Tibial artery (tissue), 4 donors: ENCODE results near the gene BATF.

Experiments used
- DNase-seq, 2 donors: peaks; one replicate each; pipeline ENCODE4 v3.0.0-alpha.2; 2019
- H3K27ac ChIP-seq, 2 donors: fragments of 200-600 bp; sonication (generic) in 1 of 2; 1 replicate in 1 of 2; 2 replicates in 1 of 2; pipeline ENCODE4 v1.5.1; 2018 to 2019; ENCODE audit warnings: mild to moderate bottlenecking in 1 of 2
- H3K27me3 ChIP-seq, 2 donors: fragments of 200-600 bp; sonication (generic) in 1 of 2; one replicate each; pipeline versions ENCODE4 v1.5.1 to v1.6.0; 2016 to 2019
- H3K36me3 ChIP-seq, 3 donors: fragments of 200-600 bp; sonication (generic) in 2 of 3; one replicate each; pipeline ENCODE4 v1.5.1; 2016 to 2019; ENCODE audit warnings: mild to moderate bottlenecking in 2 of 3
- H3K4me1 ChIP-seq, 4 donors: fragments of 200-600 bp; sonication (generic) in 2 of 4; 1 replicate in 3 of 4; 2 replicates in 1 of 4; pipeline ENCODE4 v1.5.1; 2016 to 2019
- H3K4me3 ChIP-seq, 2 donors: fragments of 200-600 bp; sonication (generic) in 1 of 2; 1 replicate in 1 of 2; 2 replicates in 1 of 2; pipeline ENCODE4 v1.5.1; 2018 to 2019; ENCODE audit warnings: mild to moderate bottlenecking in 2 of 2
- H3K9me3 ChIP-seq, 3 donors: fragments of 200-600 bp; sonication (generic) in 1 of 3; one replicate each; pipeline ENCODE4 v1.5.1; 2016 to 2019
- CTCF ChIP-seq, 2 experiments: fragments of 200-600 bp in 1 of 2; fragments of 450-650 bp in 1 of 2; IDR thresholded peaks; one replicate each; pipeline ENCODE4 v1.5.1; 2017 to 2019; ENCODE audit warnings: antibody characterized with exemption in 2 of 2, mild to moderate bottlenecking in 1 of 2, moderate library complexity in 1 of 2
- intact Hi-C: fragments of 100-400 bp; cut with DNase I; formaldehyde crosslinking; loops from one replicate; pipeline ENCODE4 v1.15.0; 2023; ENCODE audit warnings: low total_unique reads

BATF gene

GRCh38 chr14:75578102-75578785 lies 56.0 kb downstream of the BATF start, which contains the start of gene FLVCR2:
FLVCR2 (plus strand) TSS chr14:75578620; CDS start chr14:75578973, 353 bp downstream.
- intact Hi-C loops = loop anchor here (2.0 kb wide), 1 partner anchor 77 kb away; no protein-coding TSS in a partner anchor
- peak; percentile 83 to 91 for DNase-seq
- H3K27ac ChIP-seq = peak within 1 kb of the TSS; percentile 63 to 80
- H3K9me3 ChIP-seq = no peaks in the 10 kb centered on the region
- peak within 1 kb of the TSS; percentile 54 to 63 for H3K4me3 ChIP-seq
- peaks cover 0 to 22% (median 14%) of the 10 kb centered on the region in 4 donors for H3K4me1 ChIP-seq
- H3K36me3 ChIP-seq = no peaks in the 10 kb centered on the region
- H3K27me3 ChIP-seq = no peaks in the 10 kb centered on the region
- no peak for TF ChIP-seq CTCF (IDR thresholded peaks at IDR 0.05)

GRCh38 chr14:75578786-75579337 lies 56.6 kb downstream of the BATF start:
- no peaks in the 10 kb centered on the region for H3K36me3 ChIP-seq
- intact Hi-C loops = loop anchor here (2.0 kb wide), 1 partner anchor 76 kb away; no protein-coding TSS in a partner anchor
- TF ChIP-seq CTCF (IDR thresholded peaks at IDR 0.05) = no peak
- H3K9me3 ChIP-seq = no peaks in the 10 kb centered on the region
- peaks cover 0 to 22% (median 14%) of the 10 kb centered on the region in 4 donors for H3K4me1 ChIP-seq
- DNase-seq = peak; percentile 56 to 72
- peak overlapping the region; percentile 54 to 63 for H3K4me3 ChIP-seq
- H3K27ac ChIP-seq = peak overlapping the region; percentile 63 to 80
- no peaks in the 10 kb centered on the region for H3K27me3 ChIP-seq

- Histone ChIP-seq H3K4me1 (peaks cover 0 to 22% (median 14%) of the 10 kb centered on the region in 4 donors), H3K9me3 (no peaks in the 10 kb centered on the region), H3K27ac (peak overlapping the region; percentile 63 to 80), H3K4me3 (peak overlapping the region; percentile 54 to 63), H3K36me3 (no peaks in the 10 kb centered on the region), H3K27me3 (no peaks in the 10 kb centered on the region)
- DNase-seq = no peak
- TF ChIP-seq CTCF (IDR thresholded peaks at IDR 0.05) = no peak
- intact Hi-C loops = loop anchor here (2.0 kb wide), 1 partner anchor 75 kb away; no protein-coding TSS in a partner anchor
Observed at GRCh38 chr14:75579338-75579864, 57.1 kb downstream of the BATF start.

- DNase-seq = no peak
Observed at GRCh38 chr14:75579882-75580281, 57.6 kb downstream of the BATF start.

DNA sequence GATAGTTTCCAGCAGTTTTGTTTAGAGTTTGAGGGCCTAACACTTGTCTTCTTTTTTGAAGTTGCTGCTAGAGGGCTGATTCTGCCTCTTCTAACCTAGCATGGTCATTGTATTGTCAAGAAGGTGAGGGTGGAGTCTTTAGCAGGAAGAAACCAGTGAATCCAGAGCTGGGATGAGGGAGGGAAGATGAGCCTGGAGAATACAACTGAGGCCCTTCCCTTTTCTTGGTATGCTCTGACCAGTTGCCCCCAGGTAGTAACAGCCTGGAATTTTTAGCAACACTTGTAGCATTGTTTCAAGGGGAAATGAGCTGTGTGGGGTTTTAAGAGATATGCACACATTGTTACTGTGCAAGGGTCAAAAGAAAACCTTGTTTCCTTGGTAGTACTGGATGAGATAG lies 65.1 kb downstream of the BATF start:
- no peak for TF ChIP-seq CTCF (IDR thresholded peaks at IDR 0.05)
- H3K27ac ChIP-seq = no peak overlapping the region
- no peaks in the 10 kb centered on the region for H3K9me3 ChIP-seq
- no peaks in the 10 kb centered on the region for H3K4me1 ChIP-seq
- no peak for DNase-seq
- no peak overlapping the region for H3K4me3 ChIP-seq
- no peaks in the 10 kb centered on the region for H3K36me3 ChIP-seq
- intact Hi-C loops = no loop called here
- H3K27me3 ChIP-seq = no peaks in the 10 kb centered on the region

More at GRCh38 chr14:75579882-75580281, 57.6 kb downstream of the BATF start:
- intact Hi-C loops = loop anchor here (2.0 kb wide), 1 partner anchor 75 kb away; no protein-coding TSS in a partner anchor
- no peaks in the 10 kb centered on the region for H3K36me3 ChIP-seq
- no peak for TF ChIP-seq CTCF (IDR thresholded peaks at IDR 0.05)
- H3K27ac ChIP-seq = no peak overlapping the region
- H3K4me1 ChIP-seq = peaks cover 0 to 22% (median 14%) of the 10 kb centered on the region in 4 donors
- peak overlapping the region; percentile 54 to 63 for H3K4me3 ChIP-seq
- no peaks in the 10 kb centered on the region for H3K27me3 ChIP-seq
- H3K9me3 ChIP-seq = no peaks in the 10 kb centered on the region
